Astrocyte (in vitro differentiated cells and primary cell): Measurements from ENCODE around the gene NEB.

Source experiments
- CTCF ChIP-seq: IDR thresholded peaks from 2 replicates; pipeline ENCODE4 v1.5.1; 2011; ENCODE audit warnings: low read depth, mild to moderate bottlenecking, inconsistent platforms, low read length, moderate library complexity; ENCODE audit not compliant: insufficient read depth
- EZH2 ChIP-seq: IDR thresholded peaks from 2 replicates; pipeline ENCODE4 v1.6.1; 2012; ENCODE audit warnings: mild to moderate bottlenecking, low read length, inconsistent platforms; ENCODE audit not compliant: insufficient read depth

GRCh38 chr2:151753540-151753939 is 19.3 kb upstream of the NEB start:
- TF ChIP-seq CTCF (no peak), EZH2 (no peak)
